ENCODE measurements around the gene TRPC4AP. TPM values are rescaled to one million over a fixed set of nuclear protein-coding genes. Genes with fewer than 3 reads are reported as not detected.

The TRPC4AP gene
- total RNA-seq, 4 donors from 2014 or later, result 35.2 to 50.4 (median 47.2) TPM

DNA sequence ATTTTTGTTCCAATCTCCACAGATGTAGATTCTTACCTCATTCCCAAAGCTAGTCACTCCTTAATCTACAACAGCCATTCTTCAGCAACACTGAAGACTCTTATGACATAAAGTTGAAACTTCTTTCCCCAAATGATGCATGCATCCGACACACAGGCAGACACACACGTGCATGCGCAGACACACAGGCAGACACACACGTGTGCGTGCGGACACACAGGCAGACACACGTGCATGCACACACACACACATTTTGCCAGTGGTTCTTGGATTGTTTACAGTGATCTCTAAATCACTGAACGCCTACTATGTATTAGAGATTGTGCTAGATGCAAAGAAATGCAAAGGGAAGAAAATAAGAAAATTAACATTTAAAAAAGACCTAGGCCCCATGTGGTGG, 9.0 kb upstream of the TRPC4AP start:
- Histone ChIP-seq H3K27ac (no peak overlapping the region), H3K4me3 (no peak overlapping the region), H3K9me3 (no peaks in the 10 kb centered on the region), H3K36me3 (no peaks in the 10 kb centered on the region), H3K4me1 (peaks cover 0 to 3% (median 0%) of the 10 kb centered on the region in 3 donors), H3K27me3 (peaks cover 0 to 5% (median 0%) of the 10 kb centered on the region in 4 donors)
- DNase-seq, result no peak
- TF ChIP-seq, protein P1, sequence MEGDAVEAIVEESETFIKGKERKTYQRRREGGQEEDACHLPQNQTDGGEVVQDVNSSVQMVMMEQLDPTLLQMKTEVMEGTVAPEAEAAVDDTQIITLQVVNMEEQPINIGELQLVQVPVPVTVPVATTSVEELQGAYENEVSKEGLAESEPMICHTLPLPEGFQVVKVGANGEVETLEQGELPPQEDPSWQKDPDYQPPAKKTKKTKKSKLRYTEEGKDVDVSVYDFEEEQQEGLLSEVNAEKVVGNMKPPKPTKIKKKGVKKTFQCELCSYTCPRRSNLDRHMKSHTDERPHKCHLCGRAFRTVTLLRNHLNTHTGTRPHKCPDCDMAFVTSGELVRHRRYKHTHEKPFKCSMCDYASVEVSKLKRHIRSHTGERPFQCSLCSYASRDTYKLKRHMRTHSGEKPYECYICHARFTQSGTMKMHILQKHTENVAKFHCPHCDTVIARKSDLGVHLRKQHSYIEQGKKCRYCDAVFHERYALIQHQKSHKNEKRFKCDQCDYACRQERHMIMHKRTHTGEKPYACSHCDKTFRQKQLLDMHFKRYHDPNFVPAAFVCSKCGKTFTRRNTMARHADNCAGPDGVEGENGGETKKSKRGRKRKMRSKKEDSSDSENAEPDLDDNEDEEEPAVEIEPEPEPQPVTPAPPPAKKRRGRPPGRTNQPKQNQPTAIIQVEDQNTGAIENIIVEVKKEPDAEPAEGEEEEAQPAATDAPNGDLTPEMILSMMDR (IDR thresholded peaks at IDR 0.05), result no peak
- TF ChIP-seq POLR2A (IDR thresholded peaks at IDR 0.05), result no peak
- WGBS, 2 donors, result 91% methylated on average over 8 of the region's 8 CpGs
- intact Hi-C loops (cut with DNase I), result no loop called here

DNA sequence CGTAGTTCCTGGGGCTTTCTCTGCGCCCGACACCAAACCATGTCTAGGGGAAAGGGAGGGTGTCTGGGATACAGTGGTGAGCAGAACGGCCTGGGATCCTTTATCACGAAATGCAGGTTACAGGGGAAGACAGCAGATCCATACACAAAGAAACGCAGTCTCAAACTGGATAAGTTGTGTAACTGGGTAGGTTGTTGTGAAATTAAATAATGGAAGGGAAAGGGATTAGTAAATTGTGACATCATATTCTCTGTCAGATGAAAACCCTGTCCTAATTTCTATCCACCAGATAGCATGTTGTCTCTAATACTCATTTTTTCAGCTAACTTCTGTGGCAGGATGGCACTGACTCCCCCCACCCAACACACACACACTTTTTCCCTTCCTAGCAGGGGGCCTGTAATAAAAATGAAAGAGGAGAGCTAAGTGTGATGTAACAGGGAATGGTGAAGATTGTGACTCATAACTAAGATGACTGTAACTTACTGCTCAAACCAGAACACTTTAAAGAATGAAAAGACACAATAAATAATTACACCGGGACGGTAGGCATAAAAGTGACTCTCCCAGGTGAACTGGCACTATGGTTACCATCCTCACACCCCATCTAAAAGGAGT, 769 bp upstream of the TRPC4AP start:
- Histone ChIP-seq H3K36me3 (peaks cover 0 to 14% (median 0%) of the 10 kb centered on the region in 3 donors), H3K27ac (peak overlapping the region; percentile 92 to 95 (median 93)), H3K4me1 (peaks cover 12 to 59% (median 16%) of the 10 kb centered on the region in 3 donors), H3K9me3 (no peaks in the 10 kb centered on the region), H3K27me3 (no peaks in the 10 kb centered on the region), H3K4me3 (peak overlapping the region in 3 of 4 donors; percentile 75 to 83 (median 78))
- 45 to 50% methylated on average over 6 of the region's 8 CpGs for WGBS, 2 donors
- intact Hi-C loops (cut with DNase I), result loop anchor here (10.0 kb wide), 1 partner anchor 219 kb away; the partner anchor contains the start of genes ACSS2 and GGT7
- no peak for DNase-seq
- no peak for TF ChIP-seq POLR2A (IDR thresholded peaks at IDR 0.05)
- TF ChIP-seq, protein P1 (IDR thresholded peaks at IDR 0.05), result no peak

DNA sequence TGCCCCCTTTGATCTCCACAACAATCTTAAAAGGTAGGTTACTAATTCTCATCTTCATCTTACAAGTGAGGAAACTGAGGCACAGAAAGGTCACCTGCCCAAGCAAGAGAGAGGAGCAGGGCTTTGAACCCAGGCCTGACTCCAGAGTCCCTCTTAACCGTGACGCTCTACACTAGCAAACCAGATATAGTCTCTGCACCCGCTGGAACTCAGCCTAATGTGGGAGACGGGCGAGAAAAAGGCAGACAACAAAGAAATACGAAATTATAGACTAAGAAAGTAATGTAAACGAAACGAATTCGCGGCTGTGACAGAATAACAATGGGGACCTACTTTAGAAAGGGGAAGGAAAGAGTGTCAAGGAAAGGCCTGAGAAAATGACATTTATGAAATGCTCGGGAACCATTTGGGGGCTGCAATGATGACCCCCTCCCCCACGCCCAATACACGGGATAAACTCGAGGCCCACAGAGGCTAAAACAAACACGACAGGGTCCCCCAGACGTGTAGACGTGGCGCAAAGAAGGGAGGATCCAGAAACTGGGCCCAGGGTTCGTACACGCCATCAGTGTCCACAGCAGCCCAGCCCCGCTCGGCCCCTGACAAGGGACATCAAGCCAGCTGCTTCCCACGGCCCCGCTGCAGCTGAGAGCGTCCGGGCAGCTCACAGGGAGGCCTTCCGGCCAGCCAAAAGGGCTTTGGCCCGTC, 637 bp downstream of the TRPC4AP start:
- intact Hi-C loops (cut with DNase I), result loop anchor here (10.0 kb wide), 1 partner anchor 217 kb away; the partner anchor contains the start of genes ACSS2 and GGT7
- Histone ChIP-seq H3K4me1 (peaks cover 12 to 71% (median 24%) of the 10 kb centered on the region in 3 donors), H3K4me3 (peak overlapping the region; percentile 75 to 90 (median 80)), H3K27ac (peak overlapping the region; percentile 92 to 95 (median 93)), H3K9me3 (no peaks in the 10 kb centered on the region), H3K36me3 (peaks cover 0 to 19% (median 0%) of the 10 kb centered on the region in 3 donors), H3K27me3 (no peaks in the 10 kb centered on the region)
- no peak for DNase-seq
- WGBS, 2 donors, result 1 to 2% methylated on average over 13 to 21 of the region's 28 CpGs
- no peak for TF ChIP-seq POLR2A (IDR thresholded peaks at IDR 0.05)
- TF ChIP-seq, protein P1 (IDR thresholded peaks at IDR 0.05), result no peak

DNA sequence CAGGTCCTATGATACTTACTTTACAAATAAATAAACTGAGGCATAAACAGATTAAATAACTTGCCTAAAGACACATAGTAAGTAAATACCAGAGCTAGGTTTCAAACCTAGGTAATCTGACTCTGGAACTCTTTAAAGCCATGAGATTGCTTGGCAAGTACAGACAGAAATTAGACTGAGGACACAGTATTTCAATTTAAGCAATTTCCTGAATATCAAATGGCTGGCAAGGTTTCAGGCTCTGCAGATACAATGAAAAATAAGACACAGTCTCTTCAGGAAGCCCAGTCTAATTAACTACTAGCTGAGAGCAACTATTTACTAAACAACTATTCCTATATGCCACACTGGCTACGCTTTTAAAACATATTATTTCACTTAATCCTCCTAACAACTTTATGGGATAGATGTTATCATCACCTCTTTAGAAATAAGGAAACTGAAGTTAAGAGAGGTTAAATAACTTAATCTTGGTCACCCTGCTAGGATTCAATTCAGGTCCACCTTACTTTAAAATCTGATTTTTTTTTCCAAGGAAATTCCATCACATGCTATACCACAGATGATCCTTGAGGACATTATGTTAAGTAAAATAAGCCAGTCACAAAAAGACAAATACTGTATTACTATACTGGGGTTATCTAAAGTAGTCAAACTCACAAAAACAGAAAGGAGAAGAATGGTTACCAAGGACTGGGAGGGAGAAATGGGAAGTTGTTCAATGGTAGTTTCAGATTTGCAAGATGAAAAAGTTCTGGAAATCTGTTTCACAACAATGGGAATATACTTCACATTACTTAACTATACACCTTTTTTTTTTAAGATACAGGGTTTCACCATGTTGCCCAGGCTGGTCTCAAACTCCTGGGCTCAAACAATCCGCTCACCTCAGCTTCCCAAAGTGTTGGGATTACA, 4.1 kb downstream of the TRPC4AP start:
- intact Hi-C loops (cut with DNase I), result no loop called here
- no peak for DNase-seq
- TF ChIP-seq, protein P1 (IDR thresholded peaks at IDR 0.05), result no peak
- TF ChIP-seq POLR2A (IDR thresholded peaks at IDR 0.05), result no peak
- no peaks in the 10 kb centered on the region for H3K27me3 ChIP-seq
- WGBS, 2 donors, result 79 to 80% methylated on average over 2 of the region's 2 CpGs
- H3K27ac ChIP-seq, result peak overlapping the region in 1 of 4 donors; percentile 17
- H3K4me1 ChIP-seq, result peaks cover 12 to 63% (median 23%) of the 10 kb centered on the region in 3 donors
- peaks cover 0 to 30% (median 0%) of the 10 kb centered on the region in 3 donors for H3K36me3 ChIP-seq
- no peaks in the 10 kb centered on the region for H3K9me3 ChIP-seq
- H3K4me3 ChIP-seq, result no peak overlapping the region

Data from esophagus squamous epithelium (tissue), 5 donors.